Mucosa of rectum (tissue), 2 donors: ENCODE measurements around the gene PRRG1.
"Not testable (repeated sequence)": the region's sequence is repeated elsewhere in the genome, so short reads cannot be mapped to it uniquely, and the experiment has no call there.

ENCODE experiments used
- H3K27ac ChIP-seq, 2 donors: one replicate each; pipeline ENCODE4 v1.7.0; 2013; ENCODE audit warnings: inconsistent platforms in 2 of 2, low read depth in 2 of 2, low read length in 2 of 2
- H3K27me3 ChIP-seq, 2 donors: one replicate each; pipeline ENCODE4 v1.7.0; 2013; ENCODE audit warnings: low read length in 2 of 2; ENCODE audit not compliant: control insufficient read depth in 2 of 2, insufficient read depth in 2 of 2
- H3K36me3 ChIP-seq, 2 donors: one replicate each; pipeline ENCODE4 v1.7.0; 2013; ENCODE audit warnings: low read length in 2 of 2; ENCODE audit not compliant: control insufficient read depth in 2 of 2, insufficient read depth in 2 of 2
- H3K4me1 ChIP-seq, 2 donors: one replicate each; pipeline ENCODE4 v1.7.0; 2013; ENCODE audit warnings: low read length in 2 of 2, mild to moderate bottlenecking in 1 of 2; ENCODE audit not compliant: control insufficient read depth in 2 of 2, insufficient read depth in 2 of 2
- H3K4me3 ChIP-seq, 2 donors: one replicate each; pipeline ENCODE4 v1.7.0; 2013; ENCODE audit warnings: low read length in 2 of 2
- H3K9ac ChIP-seq, 2 donors: one replicate each; pipeline ENCODE4 v1.7.0; 2013; ENCODE audit warnings: low read length in 2 of 2, low read depth in 1 of 2, mild to moderate bottlenecking in 1 of 2
- H3K9me3 ChIP-seq, 2 donors: one replicate each; pipeline ENCODE4 v1.7.0; 2013; ENCODE audit warnings: low read length in 2 of 2; ENCODE audit not compliant: control insufficient read depth in 2 of 2
- donor health status: healthy.
- donor health status: Normal muscosa, but diverticular disease.

Gene PRRG1

GRCh38 chrX:37420185-37420584 lies 71.0 kb downstream of the PRRG1 start:
- no peak overlapping the region for H3K27ac ChIP-seq
- H3K4me1 ChIP-seq, result no peaks in the 10 kb centered on the region
- H3K4me3 ChIP-seq, result no peak overlapping the region
- H3K9me3 ChIP-seq, result no peaks in the 10 kb centered on the region
- H3K27me3 ChIP-seq, result no peaks in the 10 kb centered on the region
- H3K36me3 ChIP-seq, result no peaks in the 10 kb centered on the region
- H3K9ac ChIP-seq, result no peak overlapping the region

- no peak overlapping the region for H3K9ac ChIP-seq
- no peaks in the 10 kb centered on the region for H3K4me1 ChIP-seq
- H3K36me3 ChIP-seq, result no peaks in the 10 kb centered on the region
- H3K27ac ChIP-seq, result no peak overlapping the region
- no peaks in the 10 kb centered on the region for H3K9me3 ChIP-seq
- no peak overlapping the region for H3K4me3 ChIP-seq
- H3K27me3 ChIP-seq, result no peaks in the 10 kb centered on the region
Observed at GRCh38 chrX:37420756-37421155, 71.6 kb downstream of the PRRG1 start.

GRCh38 chrX:37424000-37424429 lies 74.9 kb downstream of the PRRG1 start:
- Histone ChIP-seq H3K9ac (no peak overlapping the region), H3K9me3 (no peaks in the 10 kb centered on the region), H3K27me3 (no peaks in the 10 kb centered on the region), H3K36me3 (no peaks in the 10 kb centered on the region), H3K4me3 (no peak overlapping the region), H3K4me1 (no peaks in the 10 kb centered on the region), H3K27ac (no peak overlapping the region)

GRCh38 chrX:37425370-37425769 lies 76.2 kb downstream of the PRRG1 start:
- Histone ChIP-seq H3K27me3 (no peaks in the 10 kb centered on the region), H3K9ac (no peak overlapping the region), H3K27ac (no peak overlapping the region), H3K4me1 (no peaks in the 10 kb centered on the region), H3K36me3 (no peaks in the 10 kb centered on the region), H3K9me3 (no peaks in the 10 kb centered on the region), H3K4me3 (no peak overlapping the region)

- H3K27me3 ChIP-seq, H3K9ac ChIP-seq, H3K36me3 ChIP-seq, H3K4me1 ChIP-seq, H3K27ac ChIP-seq, H3K9me3 ChIP-seq, H3K4me3 ChIP-seq: not testable (repeated sequence)
Observed at GRCh38 chrX:37428962-37429361, 79.8 kb downstream of the PRRG1 start.

GRCh38 chrX:37434362-37434761 lies 85.2 kb downstream of the PRRG1 start:
- Histone ChIP-seq H3K4me1 (no peaks in the 10 kb centered on the region), H3K27ac (no peak overlapping the region), H3K4me3 (no peak overlapping the region), H3K27me3 (peaks cover 0 to 2% of the 10 kb centered on the region in 2 donors), H3K36me3 (no peaks in the 10 kb centered on the region), H3K9ac (no peak overlapping the region), H3K9me3 (no peaks in the 10 kb centered on the region)

- no peaks in the 10 kb centered on the region for H3K4me1 ChIP-seq
- H3K27me3 ChIP-seq, result peaks cover 0 to 2% of the 10 kb centered on the region in 2 donors
- H3K9ac ChIP-seq, result no peak overlapping the region
- H3K4me3 ChIP-seq, result no peak overlapping the region
- H3K9me3 ChIP-seq, result no peaks in the 10 kb centered on the region
- no peak overlapping the region for H3K27ac ChIP-seq
- peaks cover 0 to 3% of the 10 kb centered on the region in 2 donors for H3K36me3 ChIP-seq
Observed at GRCh38 chrX:37437160-37437559, 88.0 kb downstream of the PRRG1 start.

- no peak overlapping the region for H3K4me3 ChIP-seq
- no peak overlapping the region for H3K9ac ChIP-seq
- H3K27ac ChIP-seq, result no peak overlapping the region
- peaks cover 0 to 3% of the 10 kb centered on the region in 2 donors for H3K36me3 ChIP-seq
- no peaks in the 10 kb centered on the region for H3K4me1 ChIP-seq
- H3K27me3 ChIP-seq, result no peaks in the 10 kb centered on the region
- H3K9me3 ChIP-seq, result no peaks in the 10 kb centered on the region
Observed at GRCh38 chrX:37441377-37441776, 92.2 kb downstream of the PRRG1 start.

GRCh38 chrX:37445182-37445581 lies 96.0 kb downstream of the PRRG1 start:
- no peak overlapping the region for H3K9ac ChIP-seq
- H3K4me3 ChIP-seq, result no peak overlapping the region
- peaks cover 0 to 3% of the 10 kb centered on the region in 2 donors for H3K36me3 ChIP-seq
- H3K27me3 ChIP-seq, result no peaks in the 10 kb centered on the region
- no peaks in the 10 kb centered on the region for H3K4me1 ChIP-seq
- no peak overlapping the region for H3K27ac ChIP-seq
- no peaks in the 10 kb centered on the region for H3K9me3 ChIP-seq

GRCh38 chrX:37453821-37454220 lies 104.7 kb downstream of the PRRG1 start:
- Histone ChIP-seq H3K27me3 (no peaks in the 10 kb centered on the region), H3K9me3 (no peaks in the 10 kb centered on the region), H3K27ac (no peak overlapping the region), H3K9ac (no peak overlapping the region), H3K4me1 (peaks cover 0 to 4% of the 10 kb centered on the region in 2 donors), H3K36me3 (no peaks in the 10 kb centered on the region), H3K4me3 (no peak overlapping the region)
